ACC112 (cell line): Measurements from ENCODE around the gene COX7B2.

Experiments used
- H2AFZ ChIP-seq: fragments of 200-600 bp; sonication (generic); one replicate; pipeline ENCODE4 v1.6.0; 2017; ENCODE audit warnings: antibody characterized with exemption, low read length; ENCODE audit not compliant: unreplicated experiment
- H3K27ac ChIP-seq: fragments of 200-600 bp; sonication (generic); 2 replicates; pipeline ENCODE4 v1.5.1; 2014; ENCODE audit warnings: low read depth, mild to moderate bottlenecking, antibody characterized with exemption, low read length, moderate library complexity
- H3K27me3 ChIP-seq: fragments of 200-600 bp; sonication (generic); 2 replicates; pipeline ENCODE4 v1.6.1; 2014; ENCODE audit warnings: mild to moderate bottlenecking, antibody characterized with exemption, low read length, moderate library complexity, mixed read lengths; ENCODE audit not compliant: insufficient read depth
- H3K36me3 ChIP-seq: fragments of 200-600 bp; sonication (generic); 2 replicates; pipeline ENCODE4 v1.6.1; 2016; ENCODE audit warnings: mild to moderate bottlenecking, antibody characterized with exemption, low read length, moderate library complexity, mixed read lengths; ENCODE audit not compliant: insufficient read depth
- H3K4me1 ChIP-seq: fragments of 200-600 bp; sonication (generic); one replicate; pipeline ENCODE4 v1.6.1; 2016; ENCODE audit warnings: low read length, mixed read lengths; ENCODE audit not compliant: insufficient read depth, unreplicated experiment, control insufficient read depth
- H3K4me3 ChIP-seq: fragments of 200-600 bp; sonication (generic); 2 replicates; pipeline ENCODE4 v1.5.1; 2014; ENCODE audit warnings: mild to moderate bottlenecking, low read depth, low read length
- H3K79me2 ChIP-seq: fragments of 200-600 bp; sonication (generic); one replicate; pipeline ENCODE4 v1.6.0; 2016; ENCODE audit warnings: low read length; ENCODE audit not compliant: control insufficient read depth, unreplicated experiment, insufficient read depth

COX7B2 gene

GRCh38 chr4:46944345-46944744 is 35.3 kb upstream of the COX7B2 start:
- no peak overlapping the region for H2AFZ ChIP-seq
- H3K4me1 ChIP-seq: peaks cover 13% of the 10 kb centered on the region
- H3K27ac ChIP-seq: no peak overlapping the region
- no peaks in the 10 kb centered on the region for H3K36me3 ChIP-seq
- H3K27me3 ChIP-seq: peaks cover 27% of the 10 kb centered on the region
- H3K79me2 ChIP-seq: no peaks in the 10 kb centered on the region
- H3K4me3 ChIP-seq: no peak overlapping the region

DNA sequence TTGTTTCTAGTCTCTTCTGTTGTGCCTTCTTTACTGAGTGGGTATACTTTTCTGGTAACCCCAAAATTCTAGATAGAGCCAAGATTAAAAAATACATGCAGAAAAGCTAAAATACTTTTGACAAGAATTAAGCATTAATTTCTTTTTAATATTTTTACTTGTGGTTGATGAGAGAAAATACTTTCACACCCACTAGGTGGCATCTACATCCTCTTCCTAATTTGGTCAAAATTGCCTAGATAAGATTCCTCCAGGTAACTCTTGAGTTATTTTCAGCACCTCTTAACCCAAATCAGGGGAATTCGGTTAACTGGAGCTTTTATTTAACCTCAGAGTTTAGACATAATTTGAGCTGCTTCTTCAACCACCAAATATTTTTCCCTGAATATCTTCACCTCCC is 28.4 kb upstream of the COX7B2 start:
- Histone ChIP-seq H2AFZ (no peak overlapping the region), H3K27me3 (peaks cover 64% of the 10 kb centered on the region), H3K79me2 (no peaks in the 10 kb centered on the region), H3K36me3 (no peaks in the 10 kb centered on the region), H3K4me1 (no peaks in the 10 kb centered on the region), H3K27ac (no peak overlapping the region), H3K4me3 (no peak overlapping the region)

DNA sequence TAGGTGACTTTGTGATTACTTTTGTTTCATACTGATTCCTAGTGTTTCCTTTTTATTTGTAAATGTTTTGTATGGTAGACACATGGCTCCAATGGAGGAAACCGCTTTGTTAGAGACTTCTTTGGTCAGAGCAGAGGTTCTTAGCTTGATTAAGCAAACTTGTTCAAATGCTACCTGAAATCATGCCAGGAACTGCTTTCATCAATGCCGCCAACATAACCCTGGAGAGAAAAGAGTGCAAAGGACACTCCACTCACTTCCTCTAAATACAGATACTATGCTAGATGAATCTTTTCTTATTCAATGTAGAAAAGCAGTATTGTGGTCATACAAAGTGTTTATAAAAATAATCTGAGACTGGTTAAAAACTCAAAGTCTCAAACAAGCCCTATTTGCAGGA is 25.7 kb upstream of the COX7B2 start:
- Histone ChIP-seq H3K4me1 (no peaks in the 10 kb centered on the region), H3K79me2 (no peaks in the 10 kb centered on the region), H2AFZ (no peak overlapping the region), H3K36me3 (no peaks in the 10 kb centered on the region), H3K27me3 (peaks cover 75% of the 10 kb centered on the region), H3K27ac (no peak overlapping the region), H3K4me3 (no peak overlapping the region)

- Histone ChIP-seq H3K4me1 (no peaks in the 10 kb centered on the region), H3K36me3 (no peaks in the 10 kb centered on the region), H3K27me3 (peaks cover 74% of the 10 kb centered on the region), H3K4me3 (no peak overlapping the region), H3K27ac (no peak overlapping the region), H3K79me2 (no peaks in the 10 kb centered on the region), H2AFZ (no peak overlapping the region)
Observed at GRCh38 chr4:46933686-46934085, 24.6 kb upstream of the COX7B2 start.

- H3K27me3 ChIP-seq: peaks cover 85% of the 10 kb centered on the region
- no peak overlapping the region for H3K4me3 ChIP-seq
- H3K36me3 ChIP-seq: no peaks in the 10 kb centered on the region
- H3K79me2 ChIP-seq: no peaks in the 10 kb centered on the region
- H3K4me1 ChIP-seq: no peaks in the 10 kb centered on the region
- H3K27ac ChIP-seq: no peak overlapping the region
- no peak overlapping the region for H2AFZ ChIP-seq
Observed at GRCh38 chr4:46931981-46932380, 22.9 kb upstream of the COX7B2 start.

GRCh38 chr4:46930891-46931290 is 21.8 kb upstream of the COX7B2 start:
- Histone ChIP-seq H3K4me1 (no peaks in the 10 kb centered on the region), H3K36me3 (no peaks in the 10 kb centered on the region), H3K27me3 (peaks cover 88% of the 10 kb centered on the region), H3K79me2 (no peaks in the 10 kb centered on the region), H3K27ac (no peak overlapping the region), H3K4me3 (no peak overlapping the region), H2AFZ (no peak overlapping the region)

DNA sequence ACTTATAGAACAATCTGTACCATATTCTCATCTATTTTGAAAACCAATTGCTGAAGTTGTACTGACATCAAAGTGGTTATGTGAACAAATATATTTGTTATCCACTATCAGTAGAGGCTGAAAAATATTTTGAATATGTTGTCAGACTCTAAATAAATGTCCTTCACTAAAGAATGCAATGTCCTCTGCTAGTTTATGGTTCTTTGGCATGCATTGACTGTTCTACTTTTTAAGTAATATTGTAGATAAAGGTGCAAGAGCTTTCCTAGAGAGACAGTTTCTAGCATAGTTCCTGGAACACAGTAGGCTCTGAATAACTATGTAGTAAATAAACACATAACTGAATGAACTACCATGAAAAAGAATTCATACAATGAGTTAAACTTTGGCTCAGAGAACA is 18.2 kb upstream of the COX7B2 start:
- Histone ChIP-seq H2AFZ (no peak overlapping the region), H3K36me3 (no peaks in the 10 kb centered on the region), H3K4me3 (no peak overlapping the region), H3K4me1 (no peaks in the 10 kb centered on the region), H3K27ac (no peak overlapping the region), H3K27me3 (peaks cover 85% of the 10 kb centered on the region), H3K79me2 (no peaks in the 10 kb centered on the region)

GRCh38 chr4:46924789-46925529 is 15.9 kb upstream of the COX7B2 start:
- Histone ChIP-seq H3K27ac (no peak overlapping the region), H2AFZ (no peak overlapping the region), H3K79me2 (no peaks in the 10 kb centered on the region), H3K4me1 (no peaks in the 10 kb centered on the region), H3K36me3 (no peaks in the 10 kb centered on the region), H3K27me3 (peaks cover 81% of the 10 kb centered on the region), H3K4me3 (no peak overlapping the region)

- Histone ChIP-seq H3K4me3 (no peak overlapping the region), H3K27ac (no peak overlapping the region), H3K4me1 (no peaks in the 10 kb centered on the region), H3K27me3 (peaks cover 67% of the 10 kb centered on the region), H2AFZ (no peak overlapping the region), H3K36me3 (no peaks in the 10 kb centered on the region), H3K79me2 (no peaks in the 10 kb centered on the region)
Observed at GRCh38 chr4:46922205-46922604, 13.2 kb upstream of the COX7B2 start.

DNA sequence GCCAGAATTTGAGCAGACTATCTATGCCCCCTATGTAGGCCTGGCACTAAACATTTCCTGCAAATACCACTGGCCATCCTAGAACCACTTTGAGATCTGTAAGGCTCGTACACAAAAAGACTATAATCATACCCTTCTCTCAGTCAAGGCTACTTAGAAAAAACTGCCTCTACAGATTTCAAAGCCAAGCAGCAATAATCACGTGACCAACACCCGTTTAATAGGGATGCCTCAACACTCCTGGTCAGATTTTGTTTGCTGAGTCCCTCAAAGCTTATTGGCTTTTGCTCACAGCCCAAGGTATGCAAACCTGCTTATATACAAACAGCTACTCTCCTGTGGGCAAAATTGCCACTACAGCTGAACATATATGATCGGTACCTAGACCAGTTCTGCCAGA is 897 bp downstream of the COX7B2 start:
- no peaks in the 10 kb centered on the region for H3K79me2 ChIP-seq
- H3K36me3 ChIP-seq: no peaks in the 10 kb centered on the region
- H3K4me1 ChIP-seq: no peaks in the 10 kb centered on the region
- peaks cover 38% of the 10 kb centered on the region for H3K27me3 ChIP-seq
- no peak overlapping the region for H2AFZ ChIP-seq
- H3K4me3 ChIP-seq: no peak overlapping the region
- H3K27ac ChIP-seq: no peak overlapping the region

- H3K36me3 ChIP-seq: no peaks in the 10 kb centered on the region
- no peak overlapping the region for H3K4me3 ChIP-seq
- peaks cover 68% of the 10 kb centered on the region for H3K27me3 ChIP-seq
- H3K27ac ChIP-seq: no peak overlapping the region
- H2AFZ ChIP-seq: no peak overlapping the region
- no peaks in the 10 kb centered on the region for H3K79me2 ChIP-seq
- no peaks in the 10 kb centered on the region for H3K4me1 ChIP-seq
Observed at GRCh38 chr4:46900082-46900481, 9.0 kb downstream of the COX7B2 start.
